Measurements from ENCODE around the gene NR0B2.

Gene NR0B2

GRCh38 chr1:26941311-26941710 lies 27.5 kb upstream of the NR0B2 start:
- CTCF ChIA-PET: no interaction called here

GRCh38 chr1:26938659-26939025 lies 24.9 kb upstream of the NR0B2 start:
- no peak for DNase-seq (ENCODE audit: extremely low spot score)
- ChIA-PET CTCF (no interaction called here), POLR2A (no interaction called here)
- TF ChIP-seq BHLHE40 (IDR thresholded peaks at IDR 0.05; ENCODE audit: borderline replicate concordance) (no peak), FOXA1 (IDR thresholded peaks at IDR 0.05) (no peak), NFRKB (IDR thresholded peaks at IDR 0.05) (no peak), ELF4 (IDR thresholded peaks at IDR 0.05) (no peak), LEF1 (IDR thresholded peaks at IDR 0.05; ENCODE audit: borderline replicate concordance) (no peak), SUZ12 (IDR thresholded peaks at IDR 0.05) (no peak), ZNF384 (IDR thresholded peaks at IDR 0.05) (no peak), FOXM1 (IDR thresholded peaks at IDR 0.05; ENCODE audit: borderline replicate concordance) (no peak), FOXK2 (IDR thresholded peaks at IDR 0.05) (no peak), L3MBTL2 (conservative IDR thresholded peaks at IDR 0.05) (no peak), SP1 (IDR thresholded peaks at IDR 0.05) (no peak), HDGF (IDR thresholded peaks at IDR 0.05; ENCODE audit: borderline replicate concordance) (no peak), TARDBP (IDR thresholded peaks at IDR 0.05) (no peak), CTBP1 (IDR thresholded peaks at IDR 0.05; ENCODE audit: borderline replicate concordance) (no peak), ARNT (IDR thresholded peaks at IDR 0.05) (no peak)
- TF ChIP-seq, protein P1, sequence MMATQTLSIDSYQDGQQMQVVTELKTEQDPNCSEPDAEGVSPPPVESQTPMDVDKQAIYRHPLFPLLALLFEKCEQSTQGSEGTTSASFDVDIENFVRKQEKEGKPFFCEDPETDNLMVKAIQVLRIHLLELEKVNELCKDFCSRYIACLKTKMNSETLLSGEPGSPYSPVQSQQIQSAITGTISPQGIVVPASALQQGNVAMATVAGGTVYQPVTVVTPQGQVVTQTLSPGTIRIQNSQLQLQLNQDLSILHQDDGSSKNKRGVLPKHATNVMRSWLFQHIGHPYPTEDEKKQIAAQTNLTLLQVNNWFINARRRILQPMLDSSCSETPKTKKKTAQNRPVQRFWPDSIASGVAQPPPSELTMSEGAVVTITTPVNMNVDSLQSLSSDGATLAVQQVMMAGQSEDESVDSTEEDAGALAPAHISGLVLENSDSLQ (IDR thresholded peaks at IDR 0.05): no peak

More at GRCh38 chr1:26941311-26941710, 27.5 kb upstream of the NR0B2 start:
- POLR2A ChIA-PET: no interaction called here
- TF ChIP-seq ARNT (IDR thresholded peaks at IDR 0.05) (no peak), FOXM1 (IDR thresholded peaks at IDR 0.05; ENCODE audit: borderline replicate concordance) (no peak), FOXK2 (IDR thresholded peaks at IDR 0.05) (no peak), BHLHE40 (IDR thresholded peaks at IDR 0.05; ENCODE audit: borderline replicate concordance) (no peak), TARDBP (IDR thresholded peaks at IDR 0.05) (no peak), FOXA1 (IDR thresholded peaks at IDR 0.05) (no peak), LEF1 (IDR thresholded peaks at IDR 0.05; ENCODE audit: borderline replicate concordance) (no peak)
- TF ChIP-seq, protein P1 (IDR thresholded peaks at IDR 0.05): no peak
- DNase-seq (ENCODE audit: extremely low spot score): no peak

DNA sequence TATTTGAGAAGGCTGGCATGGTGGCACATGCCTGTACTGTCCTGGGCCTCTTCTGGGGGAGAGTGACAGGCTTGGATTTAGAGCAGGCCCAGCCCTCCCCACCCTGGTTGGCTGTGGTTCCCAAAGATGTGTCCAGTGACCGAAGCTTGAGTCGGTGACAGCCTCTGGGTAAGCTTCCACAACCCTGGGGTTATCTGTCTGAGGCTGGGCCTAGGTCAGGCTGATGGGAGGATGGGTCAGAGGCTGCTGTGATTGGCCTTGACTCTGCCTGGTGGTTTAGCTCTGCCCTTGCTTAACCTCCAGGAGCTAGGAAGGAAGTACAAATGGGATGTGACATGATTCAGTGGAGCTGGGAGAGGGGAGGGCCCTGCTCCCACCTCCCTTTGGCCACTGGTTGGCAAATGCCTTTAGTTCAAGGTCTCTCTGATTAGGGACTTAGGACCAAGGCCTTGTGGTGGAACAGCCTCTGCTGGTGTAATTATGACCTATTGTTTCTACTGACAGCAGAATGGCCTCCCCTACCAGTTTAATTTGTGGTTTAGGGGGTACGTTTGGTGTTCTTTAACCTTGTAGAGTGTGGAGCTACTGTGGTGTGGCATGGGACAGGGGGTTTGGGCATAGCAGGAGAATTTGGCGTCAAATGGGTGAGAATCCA lies 24.4 kb upstream of the NR0B2 start:
- no peak for DNase-seq (ENCODE audit: extremely low spot score)
- ChIA-PET CTCF (interaction anchor here (0.6 kb wide), 1 partner anchor 114 kb away, joined by 3 read pairs; no protein-coding TSS in a partner anchor), POLR2A (no interaction called here)
- TF ChIP-seq ARNT (IDR thresholded peaks at IDR 0.05): no peak
- TF ChIP-seq CTBP1 (IDR thresholded peaks at IDR 0.05; ENCODE audit: borderline replicate concordance): no peak
- no peak for TF ChIP-seq FOXM1 (IDR thresholded peaks at IDR 0.05; ENCODE audit: borderline replicate concordance)
- TF ChIP-seq L3MBTL2 (conservative IDR thresholded peaks at IDR 0.05): no peak
- no peak for TF ChIP-seq ELF4 (IDR thresholded peaks at IDR 0.05)
- no peak for TF ChIP-seq FOXA1 (IDR thresholded peaks at IDR 0.05)
- no peak for TF ChIP-seq BHLHE40 (IDR thresholded peaks at IDR 0.05; ENCODE audit: borderline replicate concordance)
- TF ChIP-seq, protein P1 (IDR thresholded peaks at IDR 0.05): no peak
- TF ChIP-seq TARDBP (IDR thresholded peaks at IDR 0.05): no peak
- TF ChIP-seq FOXK2 (IDR thresholded peaks at IDR 0.05): no peak
- no peak for TF ChIP-seq SUZ12 (IDR thresholded peaks at IDR 0.05)
- TF ChIP-seq LEF1 (IDR thresholded peaks at IDR 0.05; ENCODE audit: borderline replicate concordance): no peak
- no peak for TF ChIP-seq HDGF (IDR thresholded peaks at IDR 0.05; ENCODE audit: borderline replicate concordance)

GRCh38 chr1:26936823-26937222 lies 23.0 kb upstream of the NR0B2 start:
- ChIA-PET CTCF (no interaction called here), POLR2A (interaction anchor here (0.8 kb wide), 1 partner anchor 9 kb away, joined by 3 read pairs; no protein-coding TSS in a partner anchor)
- no peak for TF ChIP-seq NFRKB (IDR thresholded peaks at IDR 0.05)
- TF ChIP-seq SP1 (IDR thresholded peaks at IDR 0.05): no peak
- TF ChIP-seq SUZ12 (IDR thresholded peaks at IDR 0.05): no peak
- TF ChIP-seq ELF4 (IDR thresholded peaks at IDR 0.05): no peak
- no peak for TF ChIP-seq LEF1 (IDR thresholded peaks at IDR 0.05; ENCODE audit: borderline replicate concordance)
- no peak for TF ChIP-seq ARNT (IDR thresholded peaks at IDR 0.05)
- TF ChIP-seq FOXK2 (IDR thresholded peaks at IDR 0.05): no peak
- TF ChIP-seq, protein P1 (IDR thresholded peaks at IDR 0.05): no peak
- TF ChIP-seq L3MBTL2 (conservative IDR thresholded peaks at IDR 0.05): no peak
- no peak for TF ChIP-seq TARDBP (IDR thresholded peaks at IDR 0.05)
- TF ChIP-seq ZNF384 (IDR thresholded peaks at IDR 0.05): no peak
- TF ChIP-seq HDGF (IDR thresholded peaks at IDR 0.05; ENCODE audit: borderline replicate concordance): no peak
- no peak for TF ChIP-seq FOXA1 (IDR thresholded peaks at IDR 0.05)
- TF ChIP-seq BHLHE40 (IDR thresholded peaks at IDR 0.05; ENCODE audit: borderline replicate concordance): no peak
- DNase-seq (ENCODE audit: extremely low spot score): no peak

DNA sequence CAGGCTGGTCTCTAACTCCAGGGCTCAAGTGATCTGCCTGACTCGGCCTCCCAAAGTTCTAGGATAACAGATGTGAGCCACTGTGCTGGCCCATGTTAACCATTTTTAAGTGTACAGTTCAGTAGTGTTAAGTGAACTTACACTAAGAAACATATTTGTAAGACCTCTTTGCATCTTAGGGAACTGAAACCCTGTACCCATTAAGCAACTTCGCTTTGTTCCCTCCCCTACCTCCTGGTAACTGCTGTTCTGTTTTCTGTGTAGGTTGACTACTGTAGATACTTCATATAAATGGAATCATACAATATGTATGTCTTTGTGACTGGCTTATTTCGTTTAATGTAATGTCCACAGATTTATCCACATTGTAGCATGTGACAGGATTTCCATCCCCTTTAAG lies 18.8 kb upstream of the NR0B2 start:
- POLR2A ChIA-PET: no interaction called here
- TF ChIP-seq SUZ12 (IDR thresholded peaks at IDR 0.05) (no peak), NFRKB (IDR thresholded peaks at IDR 0.05) (no peak), CTBP1 (IDR thresholded peaks at IDR 0.05; ENCODE audit: borderline replicate concordance) (no peak), ARNT (IDR thresholded peaks at IDR 0.05) (no peak), FOXA1 (IDR thresholded peaks at IDR 0.05) (no peak), FOXK2 (IDR thresholded peaks at IDR 0.05) (no peak), SP1 (IDR thresholded peaks at IDR 0.05) (no peak), LEF1 (IDR thresholded peaks at IDR 0.05; ENCODE audit: borderline replicate concordance) (no peak), ELF4 (IDR thresholded peaks at IDR 0.05) (no peak), ZNF384 (IDR thresholded peaks at IDR 0.05) (no peak), BHLHE40 (IDR thresholded peaks at IDR 0.05; ENCODE audit: borderline replicate concordance) (no peak), FOXM1 (IDR thresholded peaks at IDR 0.05; ENCODE audit: borderline replicate concordance) (no peak), HDGF (IDR thresholded peaks at IDR 0.05; ENCODE audit: borderline replicate concordance) (no peak), TARDBP (IDR thresholded peaks at IDR 0.05) (no peak), L3MBTL2 (conservative IDR thresholded peaks at IDR 0.05) (no peak)
- TF ChIP-seq, protein P1 (IDR thresholded peaks at IDR 0.05): no peak
- CTCF ChIA-PET: no interaction called here
- no peak for DNase-seq (ENCODE audit: extremely low spot score)

All from HEK293T (cell line).